Stimulated activated CD4-positive, alpha-beta T cell treated with anti-CD3 and anti-CD28 coated beads, Interleukin-15, amount 100 ng/mL, for 1 hour (primary cell): Measurements from ENCODE around the gene POLR1C.
"Not testable (repeated sequence)": the region's sequence is repeated elsewhere in the genome, so short reads cannot be mapped to it uniquely, and the experiment has no call there.

Source experiments
- DNase-seq, 2 donors: peaks; one replicate each; pipeline ENCODE4 v3.0.0-alpha.2; 2020; ENCODE audit warnings: low read depth in 1 of 2, low spot score in 1 of 2

POLR1C gene

GRCh38 chr6:43516697-43517504, at the start of gene POLR1C, which contains the start of gene YIPF3:
Gene POLR1C (plus strand): TSS chr6:43517089. CDS start chr6:43517110, 21 bp downstream.
Gene YIPF3 (minus strand): TSS chr6:43516926. CDS start chr6:43516807, 119 bp downstream.
- peak; percentile 89 to 90 for DNase-seq

- DNase-seq, result not testable (repeated sequence)
Measured at GRCh38 chr6:43467265-43467664, 49.6 kb upstream of the POLR1C start.

- no peak for DNase-seq
Measured at GRCh38 chr6:43467752-43468151, 49.1 kb upstream of the POLR1C start.

GRCh38 chr6:43468240-43468639, 48.6 kb upstream of the POLR1C start:
- DNase-seq, result no peak

- DNase-seq, result no peak
Measured at GRCh38 chr6:43468748-43469681, 47.9 kb upstream of the POLR1C start.

GRCh38 chr6:43469947-43470346, 46.9 kb upstream of the POLR1C start:
- DNase-seq, result no peak

- DNase-seq, result no peak
Measured at GRCh38 chr6:43471399-43471798, 45.5 kb upstream of the POLR1C start.

GRCh38 chr6:43472515-43472914, 44.4 kb upstream of the POLR1C start:
- no peak for DNase-seq

GRCh38 chr6:43475516-43475915, 41.4 kb upstream of the POLR1C start:
- no peak for DNase-seq

GRCh38 chr6:43476746-43477145, 40.1 kb upstream of the POLR1C start:
- DNase-seq, result no peak

- peak; percentile 93 to 99 for DNase-seq
Measured at GRCh38 chr6:43477235-43478007, 39.5 kb upstream of the POLR1C start, which contains the start of gene TJAP1. Gene TJAP1 (plus strand): TSS chr6:43477570. CDS start chr6:43499002, 21,432 bp downstream.

GRCh38 chr6:43478008-43478372, 38.9 kb upstream of the POLR1C start:
- DNase-seq, result no peak

- no peak for DNase-seq
Measured at GRCh38 chr6:43481075-43481474, 35.8 kb upstream of the POLR1C start.

- no peak for DNase-seq
Measured at GRCh38 chr6:43481591-43482236, 35.2 kb upstream of the POLR1C start.

- DNase-seq, result no peak
Measured at GRCh38 chr6:43488667-43489276, 28.1 kb upstream of the POLR1C start.

GRCh38 chr6:43489277-43490072, 27.4 kb upstream of the POLR1C start:
- DNase-seq, result no peak

GRCh38 chr6:43490523-43490939, 26.4 kb upstream of the POLR1C start:
- DNase-seq, result no peak

GRCh38 chr6:43491750-43492661, 24.9 kb upstream of the POLR1C start:
- DNase-seq, result no peak
